OCI-M2 (cell line): ENCODE data around the gene DSCAML1.

ENCODE experiments used
- DNase-seq: peaks from one replicate; lab custom pipeline; 2025; ENCODE audit not compliant: unreplicated experiment; lab: John Stamatoyannopoulos, UW

The DSCAML1 gene

DNA sequence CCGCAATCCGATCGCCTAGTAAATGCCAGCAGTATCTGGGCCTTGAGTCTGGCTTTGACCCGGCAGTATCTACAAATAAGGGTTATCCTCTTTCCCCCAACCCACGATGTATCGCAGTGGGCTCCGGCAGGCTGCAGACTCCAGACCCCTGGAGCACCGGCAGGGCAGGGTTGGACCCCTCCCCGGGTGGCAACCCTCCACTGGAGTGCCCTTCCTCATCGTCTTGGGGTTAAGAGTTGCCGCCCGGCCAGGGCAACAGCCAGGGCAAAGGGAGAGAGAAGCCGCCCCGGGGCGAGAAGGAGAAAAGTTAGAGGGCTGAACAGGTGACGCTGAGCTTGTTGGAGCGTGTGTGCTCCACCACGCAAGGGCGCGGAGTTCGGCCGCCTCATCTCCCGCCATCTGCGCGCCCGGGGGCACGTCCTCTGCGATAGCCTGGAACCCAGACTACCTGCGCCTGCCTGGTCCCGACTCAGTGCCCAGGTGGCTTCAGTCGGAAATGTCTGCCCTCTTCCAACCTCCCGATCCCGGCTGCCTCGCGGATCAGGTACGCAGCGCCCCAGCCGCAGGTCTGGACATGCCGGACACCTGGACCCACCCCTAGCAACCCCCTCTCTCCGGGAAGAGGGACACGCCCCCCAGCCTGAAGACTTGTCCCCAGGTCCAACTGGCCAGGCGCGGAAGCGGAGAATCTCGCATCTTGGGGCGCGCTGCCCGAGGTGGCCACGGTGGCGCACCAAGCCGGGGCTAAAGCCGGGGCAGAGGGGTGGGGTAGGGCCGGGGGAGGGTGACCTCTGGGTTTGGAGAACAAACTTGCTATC is 1.2 kb downstream of the DSCAML1 start:
- DNase-seq = no peak

DNA sequence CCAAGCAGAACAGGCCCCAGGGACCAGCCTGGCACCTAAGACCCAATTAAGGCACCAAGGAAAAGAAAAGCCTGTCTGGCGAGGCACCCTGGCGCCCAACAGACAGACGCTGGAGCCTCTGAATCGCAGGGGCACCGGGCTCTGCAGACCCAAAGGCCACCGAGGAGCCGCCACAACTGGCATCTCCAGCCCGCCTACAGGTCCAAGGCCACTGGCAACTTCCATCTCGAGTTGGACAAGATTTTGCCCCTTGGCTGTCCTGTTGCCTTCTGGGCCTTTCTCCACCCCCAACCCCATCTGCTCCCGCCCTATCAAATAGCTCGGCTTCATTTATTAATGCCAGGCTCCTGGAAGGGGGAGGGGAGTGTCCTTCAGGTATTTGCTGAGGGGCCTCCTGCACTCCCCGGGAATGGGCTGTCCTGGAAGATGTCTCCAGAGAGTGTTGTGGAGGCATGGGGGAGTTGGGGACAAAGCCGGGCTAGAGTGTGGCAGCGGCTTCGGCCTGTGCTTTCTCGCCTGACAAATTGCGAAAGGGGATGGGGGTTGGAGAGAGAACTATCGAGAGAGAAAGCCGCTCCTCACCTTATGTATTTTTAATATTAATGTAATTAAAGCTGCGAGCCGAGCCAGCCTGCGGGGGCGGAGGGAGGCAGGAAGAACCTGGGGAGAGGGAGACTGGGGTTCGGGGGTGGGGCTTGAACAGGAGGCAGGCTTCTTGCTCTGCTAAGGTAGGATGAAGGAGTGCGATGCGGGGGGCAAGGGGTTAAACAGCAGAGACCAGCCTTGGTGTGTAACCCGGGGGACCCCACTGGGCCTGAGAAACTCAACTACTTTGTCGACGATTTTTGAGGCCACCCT is 2.0 kb downstream of the DSCAML1 start:
- no peak for DNase-seq

DNA sequence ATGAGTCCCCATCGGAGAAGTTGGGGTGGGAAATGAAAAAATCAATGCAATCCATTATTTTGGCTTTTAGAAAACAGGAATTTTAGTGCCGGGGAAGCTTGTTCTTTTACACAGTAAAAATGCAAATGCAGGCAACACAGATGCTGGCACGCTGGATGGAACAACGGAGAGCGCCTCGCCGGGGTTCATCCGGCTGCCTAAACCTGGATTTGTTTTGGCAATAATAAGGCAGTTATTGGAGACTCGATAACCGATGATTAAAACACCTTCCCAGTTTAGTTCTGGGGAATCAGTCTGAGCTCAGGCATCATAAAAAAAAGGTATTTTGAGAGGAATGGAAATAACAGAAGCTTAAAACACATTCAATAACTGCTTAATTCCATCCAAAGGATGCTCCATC is 2.9 kb downstream of the DSCAML1 start:
- no peak for DNase-seq

DNA sequence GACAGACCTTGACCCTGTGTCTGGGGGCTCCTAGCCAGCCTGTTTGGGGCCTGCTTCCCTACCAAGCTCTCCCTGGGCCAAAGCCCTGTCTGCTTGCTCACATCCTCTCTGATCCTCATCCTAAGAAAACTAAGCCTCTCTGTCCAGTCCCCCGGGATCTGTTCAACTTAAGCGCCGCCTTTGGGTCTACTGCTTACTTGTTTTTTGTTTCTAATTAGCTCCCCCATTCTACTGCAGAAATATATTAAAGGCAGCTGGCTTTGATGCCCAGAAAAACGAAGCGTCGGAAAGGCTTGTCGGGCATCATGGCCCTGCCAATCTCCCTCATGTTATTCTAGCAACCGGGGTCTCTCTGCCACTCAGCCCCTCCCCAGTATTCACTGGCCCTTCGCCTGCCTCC is 3.4 kb downstream of the DSCAML1 start:
- no peak for DNase-seq

DNA sequence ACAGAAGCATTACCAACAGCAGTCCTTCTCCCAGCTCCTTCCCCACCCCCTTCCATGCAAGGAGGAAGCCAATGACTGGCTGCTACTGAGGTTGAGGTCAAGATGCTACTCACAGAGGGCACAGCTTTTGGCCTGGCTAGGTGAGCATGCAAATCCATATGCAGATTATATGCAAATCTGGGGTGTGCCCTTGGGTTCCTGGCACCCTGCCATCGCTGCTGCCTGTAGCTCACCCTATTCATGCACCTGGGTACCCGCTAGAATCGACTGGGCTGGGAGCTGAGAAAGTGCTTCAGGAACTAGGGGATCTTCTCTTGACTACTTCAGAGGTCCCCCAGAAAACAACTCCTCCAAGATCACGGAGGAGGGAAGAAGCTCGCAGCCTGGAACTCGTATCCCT is 4.0 kb downstream of the DSCAML1 start:
- DNase-seq = no peak

DNA sequence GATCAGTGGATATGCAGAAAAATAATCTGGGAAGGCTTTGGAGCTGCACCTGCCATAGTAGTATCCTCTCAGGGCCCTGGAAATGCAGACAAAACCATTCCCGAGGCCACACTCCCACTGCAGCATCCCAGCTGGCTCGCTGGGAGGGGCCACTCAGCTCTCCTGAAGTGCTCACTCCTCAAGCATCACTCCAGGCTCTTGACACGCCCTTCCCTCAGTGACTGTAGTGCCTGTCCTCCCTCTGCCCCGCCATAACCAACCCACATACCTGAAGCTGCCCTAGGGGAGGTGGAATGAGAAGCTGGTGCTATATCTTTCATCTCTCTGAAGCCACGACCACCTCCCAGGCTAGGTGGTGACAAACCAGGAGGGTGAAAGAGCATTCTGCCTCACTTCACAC is 4.8 kb downstream of the DSCAML1 start:
- DNase-seq = no peak

DNA sequence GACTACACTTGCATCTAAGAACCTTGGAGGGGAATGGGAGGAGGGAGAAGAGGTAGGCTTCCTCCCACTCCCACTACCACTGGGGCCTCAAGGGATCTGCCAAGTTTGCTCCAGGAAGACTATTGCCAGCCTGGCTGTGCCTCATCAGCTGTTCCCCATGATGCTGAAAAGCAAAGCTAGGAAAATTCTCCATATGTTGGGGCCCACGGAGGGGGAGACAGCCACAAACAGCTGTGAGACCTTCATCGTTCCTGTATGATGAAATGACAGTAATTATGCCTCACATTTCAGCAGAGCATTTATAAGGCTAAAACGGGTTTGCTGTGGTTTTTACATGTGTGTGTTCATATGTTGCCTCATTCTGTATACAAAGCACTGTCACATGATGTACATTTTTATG is 6.7 kb downstream of the DSCAML1 start:
- no peak for DNase-seq

DNA sequence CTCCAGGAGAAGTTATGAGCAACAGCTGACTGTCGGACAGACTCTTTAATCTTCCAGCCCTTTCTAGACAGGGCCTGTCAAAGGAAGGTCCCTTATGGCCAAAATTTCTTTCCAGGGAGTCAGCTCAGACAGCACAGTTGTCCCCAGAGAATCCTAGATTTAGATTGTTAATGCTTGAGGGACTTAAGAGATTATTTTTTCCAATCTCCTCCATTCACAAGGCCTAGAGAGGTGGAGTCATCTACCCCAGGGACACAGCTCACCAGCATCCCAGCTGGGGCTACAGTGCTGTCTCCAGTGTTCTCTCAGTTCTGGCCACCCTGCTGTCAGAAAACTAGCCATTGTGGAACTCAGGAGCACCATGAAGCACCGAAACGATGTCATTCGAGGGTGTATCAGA is 7.8 kb downstream of the DSCAML1 start:
- DNase-seq = no peak

DNA sequence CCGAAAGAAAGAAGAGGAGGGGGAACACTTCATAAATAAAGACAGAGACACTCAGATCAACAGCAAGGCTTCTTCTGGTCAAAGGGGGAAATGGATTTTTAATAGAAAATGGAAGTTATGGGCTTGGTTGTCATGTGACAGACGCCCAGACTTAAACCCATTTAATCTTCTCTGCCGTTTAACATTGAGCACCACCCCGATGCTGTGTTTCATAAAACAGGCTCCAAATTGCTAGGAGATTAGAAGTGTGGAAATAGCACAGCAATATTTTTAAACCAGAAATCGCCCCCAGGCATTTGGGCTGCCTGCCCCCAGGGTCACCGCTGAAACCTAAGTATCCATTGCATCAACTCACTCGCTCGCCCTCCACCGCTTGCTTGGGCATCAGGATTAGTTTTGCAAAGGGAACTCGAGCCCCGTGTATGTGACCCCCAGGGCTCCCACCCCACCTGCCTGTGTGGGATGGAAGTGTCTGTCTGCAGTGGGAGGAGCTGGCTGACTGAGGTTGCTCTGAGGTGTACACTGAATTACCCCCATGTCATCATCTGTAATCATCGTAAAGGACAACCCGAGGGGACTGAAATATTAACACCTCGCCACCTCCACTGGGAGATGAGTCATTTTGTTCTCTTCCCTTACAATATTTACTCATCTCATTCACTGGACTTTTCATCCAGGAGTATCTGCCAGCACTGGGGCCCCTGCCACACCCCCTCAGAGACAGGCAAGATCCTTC is 10.7 kb downstream of the DSCAML1 start:
- no peak for DNase-seq

DNA sequence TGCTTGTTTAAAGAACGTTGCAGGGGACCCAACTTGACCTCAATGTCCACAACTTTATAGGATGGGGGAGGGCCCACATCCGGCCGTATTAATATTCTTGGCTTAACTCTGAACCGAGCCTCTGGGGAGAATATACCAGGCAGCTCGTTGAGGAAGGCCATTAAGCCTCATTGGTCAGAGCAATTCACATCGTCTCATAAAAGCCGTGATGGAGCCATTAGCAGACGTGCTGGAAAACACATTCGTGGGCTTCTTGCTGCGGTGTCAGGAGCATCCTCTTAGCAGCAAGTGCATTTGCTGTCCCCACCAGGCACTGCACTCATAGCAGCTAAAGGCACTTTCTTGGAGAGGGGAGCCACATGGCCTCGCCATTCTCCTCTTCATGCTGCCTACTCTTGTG is 14.9 kb downstream of the DSCAML1 start:
- DNase-seq = no peak

DNA sequence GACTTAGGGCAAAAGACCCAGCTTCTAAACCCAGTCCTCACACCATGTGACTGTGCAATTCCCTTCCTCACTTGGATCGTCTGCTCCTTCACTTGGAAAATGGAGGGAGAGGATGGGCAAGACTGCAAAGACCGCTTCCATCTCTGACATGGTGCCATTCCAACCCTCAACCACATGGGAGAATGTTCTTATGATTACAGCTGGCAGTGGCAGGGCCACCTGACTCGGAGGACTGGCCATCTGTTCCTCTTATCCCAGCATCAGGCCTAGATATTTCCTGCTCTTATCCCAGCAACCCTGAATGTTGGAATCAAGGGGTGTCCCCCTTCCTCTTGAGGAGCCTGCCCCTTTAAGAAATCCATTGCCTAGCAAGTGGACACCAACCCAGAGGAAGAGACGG is 15.4 kb downstream of the DSCAML1 start:
- no peak for DNase-seq

DNA sequence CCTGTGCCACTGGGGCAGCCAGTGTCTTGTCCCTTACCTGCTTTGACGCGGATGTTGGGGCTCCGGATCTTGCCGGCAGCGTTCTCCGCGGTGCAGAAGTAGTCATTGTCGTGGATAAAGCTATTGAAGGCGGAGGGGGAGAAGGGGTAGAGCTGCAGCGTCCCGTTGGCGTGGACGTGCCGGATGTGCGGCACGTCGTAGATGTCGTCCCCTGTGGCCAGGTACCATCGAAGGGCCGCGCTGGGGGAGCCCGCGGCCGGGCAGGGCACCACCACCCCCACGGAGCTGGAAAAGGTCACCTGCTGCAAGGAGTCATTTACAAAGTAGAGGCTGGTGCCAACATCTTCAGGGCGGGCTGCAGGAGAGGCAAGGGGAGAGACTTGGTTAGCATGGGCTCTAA is 16.6 kb downstream of the DSCAML1 start:
- DNase-seq = no peak

DNA sequence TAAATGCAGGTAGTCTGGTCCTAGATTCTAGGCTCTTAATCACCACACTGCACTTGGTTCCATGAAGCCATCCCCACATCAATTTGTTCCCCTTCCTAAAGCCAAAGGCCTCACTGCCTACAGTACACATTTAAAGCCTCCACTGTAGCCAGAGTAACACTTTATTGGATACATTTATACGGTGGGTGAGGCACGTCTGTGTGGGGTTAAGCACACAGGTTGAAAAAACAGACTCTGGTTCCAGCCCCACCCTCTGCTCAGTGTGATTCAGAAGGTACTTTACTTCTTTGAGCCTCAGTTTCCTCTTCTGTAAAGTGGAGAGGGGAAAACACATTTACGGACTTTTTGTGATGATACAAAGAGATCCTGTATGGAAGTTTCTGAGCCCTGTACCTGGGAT is 22.5 kb downstream of the DSCAML1 start:
- no peak for DNase-seq

DNA sequence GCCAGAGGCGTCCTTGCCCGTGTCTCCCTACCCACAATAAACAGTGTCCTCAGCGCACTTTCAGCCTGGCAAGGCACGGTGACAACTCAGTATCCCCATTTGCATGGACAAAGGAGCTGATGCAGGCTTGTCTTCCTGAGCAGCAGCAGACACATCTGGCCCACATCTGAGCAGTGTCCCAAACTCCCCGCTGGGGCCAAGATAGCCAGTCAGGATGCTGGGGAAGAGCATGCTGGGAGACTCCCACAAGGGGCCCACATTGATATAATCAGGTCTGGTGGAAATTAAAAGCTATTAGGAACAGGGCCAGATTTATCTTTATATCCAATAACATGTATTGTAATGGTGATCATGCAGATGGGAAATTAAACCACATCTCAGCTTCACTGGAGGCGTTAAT is 24.7 kb downstream of the DSCAML1 start:
- DNase-seq = no peak

DNA sequence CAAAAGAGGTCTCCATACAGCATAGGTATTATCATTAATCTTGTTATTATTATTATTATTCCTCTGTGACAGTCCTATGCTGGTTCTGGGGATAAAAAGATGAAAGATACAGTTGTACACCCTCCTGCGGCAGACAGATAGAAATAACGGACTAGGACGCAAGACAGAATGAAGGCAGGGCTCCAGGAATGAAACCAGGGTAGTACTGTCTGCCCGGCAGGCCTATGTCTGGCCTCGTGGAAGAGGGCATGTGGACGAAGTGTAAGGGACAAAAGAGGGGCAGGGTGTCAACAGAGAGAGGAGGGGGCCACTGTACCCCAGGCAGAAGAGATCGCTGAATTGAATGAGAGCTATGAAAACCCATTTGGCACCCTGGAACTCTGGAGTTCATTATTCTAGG is 25.2 kb downstream of the DSCAML1 start:
- no peak for DNase-seq

DNA sequence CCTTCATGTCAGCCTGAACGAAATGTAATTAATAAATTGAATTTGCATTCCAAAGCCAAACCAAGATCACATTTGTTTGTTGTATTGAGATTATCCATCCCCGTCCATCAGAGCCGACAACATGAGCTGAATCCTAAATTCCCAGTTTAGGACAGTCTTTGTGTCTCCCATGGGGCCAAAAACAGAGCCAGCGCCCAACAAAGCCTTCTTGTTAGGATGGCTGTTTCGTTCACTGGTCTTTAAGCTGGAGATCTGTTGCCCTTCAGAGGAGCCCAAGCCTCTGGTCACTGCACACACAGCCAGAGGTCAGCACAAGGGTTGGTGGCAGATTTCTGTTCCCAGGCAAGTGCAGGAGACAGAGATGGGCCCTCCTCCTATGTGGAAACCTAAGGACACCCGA is 25.8 kb downstream of the DSCAML1 start:
- no peak for DNase-seq

DNA sequence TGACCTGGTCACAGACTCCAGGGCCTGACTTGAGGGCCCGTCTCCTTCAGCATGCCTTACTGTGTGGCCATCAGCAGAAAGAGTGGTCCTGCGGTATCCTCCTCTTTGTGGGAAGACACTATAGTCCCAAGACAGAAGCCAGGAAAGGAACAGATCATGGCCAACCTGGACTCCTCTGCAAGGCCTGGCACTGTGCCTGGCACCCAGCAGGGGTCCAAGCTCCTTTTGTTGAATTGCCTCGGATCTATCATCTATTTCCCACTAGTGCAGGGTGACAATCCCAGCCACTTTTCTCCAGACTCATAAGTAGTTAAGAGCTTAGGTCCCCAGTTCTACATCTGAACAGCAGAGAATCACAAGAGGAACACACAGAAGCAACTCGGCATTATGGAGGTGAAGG is 27.0 kb downstream of the DSCAML1 start:
- DNase-seq = no peak

DNA sequence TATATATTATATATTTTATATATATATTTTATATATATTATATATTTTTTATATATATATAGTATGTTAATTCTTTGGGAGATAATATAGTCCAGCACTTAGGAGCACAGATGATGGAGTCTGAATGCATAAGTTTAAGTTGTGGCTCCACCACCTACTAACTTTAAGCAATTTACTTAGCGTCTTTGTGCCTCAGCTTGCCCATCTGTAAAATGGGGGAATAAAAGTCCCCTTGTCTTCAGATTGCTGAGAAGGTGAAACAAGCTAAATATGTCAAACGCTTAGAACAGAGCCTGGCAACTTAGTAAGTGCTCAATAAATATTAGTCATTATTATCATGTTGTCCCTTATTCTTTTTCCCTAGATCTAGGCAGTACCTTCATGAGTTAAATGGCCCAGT is 27.5 kb downstream of the DSCAML1 start:
- no peak for DNase-seq

DNA sequence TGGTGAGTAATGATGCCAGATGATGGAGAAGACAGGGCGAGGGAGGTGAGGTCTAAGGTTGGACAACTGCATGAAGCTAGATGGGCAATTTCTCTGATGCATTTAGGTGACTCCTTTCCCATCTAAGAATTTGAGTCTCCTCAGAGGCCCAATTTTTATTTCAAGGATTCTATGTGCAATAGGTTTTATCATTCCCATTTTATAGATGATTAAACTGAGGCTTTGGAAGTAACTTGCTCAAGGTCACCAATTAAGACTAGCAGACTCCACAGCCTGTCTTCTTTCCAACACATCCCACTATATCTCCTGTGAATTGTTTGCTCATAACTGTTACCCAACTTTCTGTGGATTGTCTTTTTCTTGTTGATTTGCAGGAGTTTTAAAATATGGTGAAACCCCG is 28.5 kb downstream of the DSCAML1 start:
- no peak for DNase-seq

DNA sequence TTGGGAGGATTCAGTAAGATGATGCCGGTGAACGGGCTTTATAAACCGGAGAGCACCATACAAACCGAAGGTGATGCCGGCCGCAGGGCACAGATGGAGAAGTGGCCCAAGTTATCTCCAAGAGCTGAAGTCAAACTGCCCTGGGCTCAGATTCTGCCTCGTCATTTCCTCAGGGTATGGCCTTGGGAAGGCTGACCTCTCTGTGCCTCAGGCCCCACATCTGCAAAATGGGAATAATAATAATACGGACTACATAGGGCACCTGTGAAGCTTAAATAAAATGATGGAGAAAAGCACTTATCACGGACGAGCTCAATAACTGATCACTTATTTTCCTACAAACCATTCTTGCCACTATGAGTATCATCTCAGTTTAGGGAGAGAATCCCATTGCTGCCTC is 29.9 kb downstream of the DSCAML1 start:
- DNase-seq = no peak

DNA sequence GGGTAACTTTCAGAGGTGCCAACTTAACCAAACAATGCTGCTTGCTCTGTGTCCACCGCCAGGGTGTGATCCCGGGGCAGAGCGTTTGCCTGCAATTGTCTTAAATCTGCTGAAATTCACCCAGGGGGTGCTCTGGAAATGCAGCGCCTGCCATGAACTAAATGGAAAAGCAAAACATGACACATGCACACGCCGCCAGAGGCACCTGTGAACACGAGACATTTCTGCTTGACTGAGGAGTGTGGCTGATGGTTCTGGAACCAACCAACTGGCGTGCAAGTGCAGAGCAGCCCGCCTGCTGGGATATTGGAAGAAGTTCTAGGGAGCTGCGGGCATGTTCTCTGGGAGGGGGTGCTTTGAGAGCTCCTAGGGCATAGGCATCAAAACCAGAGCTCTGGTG is 30.4 kb downstream of the DSCAML1 start:
- no peak for DNase-seq

DNA sequence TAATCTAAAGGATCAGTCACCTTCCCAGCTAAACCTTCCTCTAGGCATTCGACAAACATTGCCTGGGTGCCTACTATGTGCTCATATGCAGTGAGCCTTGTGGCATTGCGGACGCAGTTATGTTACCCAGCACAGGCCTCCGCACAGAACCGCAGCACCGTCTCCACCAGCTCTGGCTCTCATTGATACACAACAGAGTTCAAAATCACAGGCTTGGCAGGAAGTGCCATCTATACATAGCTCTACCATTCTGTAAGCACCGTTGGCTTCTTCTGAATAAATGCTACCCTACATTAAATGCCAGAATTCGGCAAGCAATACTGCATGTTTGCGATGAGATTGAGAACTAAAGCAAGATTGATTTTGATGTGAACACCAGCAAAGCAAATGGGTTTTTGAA is 31.0 kb downstream of the DSCAML1 start:
- DNase-seq = no peak
